DOHH2 (cell line): ENCODE measurements around the gene NHERF2.

ENCODE experiments used
- EZH2phosphoT487 ChIP-seq: fragments of 200-600 bp; sonication (generic); IDR thresholded peaks from 2 replicates; pipeline ENCODE4 v1.6.1; 2017; ENCODE audit warnings: borderline replicate concordance, mild to moderate bottlenecking, antibody characterized with exemption, low read length, moderate library complexity, mixed read lengths
- TF ChIP-seq, protein P1 (sequence below): fragments of 200-600 bp; sonication (generic); IDR thresholded peaks from one replicate; pipeline ENCODE4 v1.5.1; 2014; ENCODE audit warnings: antibody characterized with exemption, mild to moderate bottlenecking, low read depth, low read length; ENCODE audit not compliant: poor library complexity, severe bottlenecking

DNA sequence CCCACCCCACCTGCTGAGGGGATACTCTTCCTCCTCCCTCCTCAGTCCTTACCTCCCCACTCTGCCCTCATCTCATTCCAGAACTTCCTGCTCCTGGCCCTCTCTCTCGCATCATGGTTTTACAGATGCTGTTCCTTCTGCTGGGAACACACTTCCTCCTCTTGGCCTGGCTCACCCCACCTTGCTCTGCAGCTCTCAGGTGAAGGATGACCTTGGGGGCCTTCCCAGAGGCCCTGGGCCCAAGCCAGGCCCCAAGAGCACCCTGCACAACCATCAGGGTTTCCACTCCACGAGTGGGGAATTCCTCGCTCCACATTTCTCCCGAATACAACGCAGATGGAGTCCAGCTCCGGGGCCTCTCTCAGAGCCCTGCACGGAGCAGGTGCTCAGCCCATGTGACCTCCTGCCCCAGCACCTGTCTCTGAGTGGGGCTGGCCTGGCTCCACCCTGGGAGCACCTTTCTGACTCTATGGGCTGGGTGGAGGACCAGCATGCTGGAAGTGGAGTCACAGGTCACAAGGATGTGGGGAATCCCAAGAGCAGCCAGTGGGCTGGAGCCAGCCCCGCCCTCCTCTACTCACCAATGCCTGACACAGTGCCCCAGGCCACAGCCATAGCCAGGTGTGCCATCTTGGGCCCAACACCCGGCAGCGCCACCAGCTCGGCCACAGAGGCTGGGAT, 16.4 kb downstream of the NHERF2 start:
- TF ChIP-seq, protein P1, sequence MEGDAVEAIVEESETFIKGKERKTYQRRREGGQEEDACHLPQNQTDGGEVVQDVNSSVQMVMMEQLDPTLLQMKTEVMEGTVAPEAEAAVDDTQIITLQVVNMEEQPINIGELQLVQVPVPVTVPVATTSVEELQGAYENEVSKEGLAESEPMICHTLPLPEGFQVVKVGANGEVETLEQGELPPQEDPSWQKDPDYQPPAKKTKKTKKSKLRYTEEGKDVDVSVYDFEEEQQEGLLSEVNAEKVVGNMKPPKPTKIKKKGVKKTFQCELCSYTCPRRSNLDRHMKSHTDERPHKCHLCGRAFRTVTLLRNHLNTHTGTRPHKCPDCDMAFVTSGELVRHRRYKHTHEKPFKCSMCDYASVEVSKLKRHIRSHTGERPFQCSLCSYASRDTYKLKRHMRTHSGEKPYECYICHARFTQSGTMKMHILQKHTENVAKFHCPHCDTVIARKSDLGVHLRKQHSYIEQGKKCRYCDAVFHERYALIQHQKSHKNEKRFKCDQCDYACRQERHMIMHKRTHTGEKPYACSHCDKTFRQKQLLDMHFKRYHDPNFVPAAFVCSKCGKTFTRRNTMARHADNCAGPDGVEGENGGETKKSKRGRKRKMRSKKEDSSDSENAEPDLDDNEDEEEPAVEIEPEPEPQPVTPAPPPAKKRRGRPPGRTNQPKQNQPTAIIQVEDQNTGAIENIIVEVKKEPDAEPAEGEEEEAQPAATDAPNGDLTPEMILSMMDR, result no peak
- TF ChIP-seq EZH2phosphoT487, result no peak
